GM23248 (cell line): ENCODE data around the gene VIPR2.

Experiments used
- EZH2 ChIP-seq: fragments of 200-600 bp; sonication (generic); IDR thresholded peaks from 2 replicates; pipeline ENCODE4 v1.6.1; 2018; ENCODE audit warnings: antibody characterized with exemption, mild to moderate bottlenecking; ENCODE audit not compliant: insufficient read depth, poor library complexity, severe bottlenecking
- EZH2phosphoT487 ChIP-seq: fragments of 200-600 bp; sonication (generic); IDR thresholded peaks from 2 replicates; pipeline ENCODE4 v1.6.1; 2018; ENCODE audit warnings: antibody characterized with exemption, moderate library complexity, mild to moderate bottlenecking, low read depth; ENCODE audit not compliant: insufficient read depth

- TF ChIP-seq EZH2 (no peak), EZH2phosphoT487 (no peak)
Observed at GRCh38 chr7:158994687-158995086, 150.0 kb downstream of the VIPR2 start.
